Erythroblast (primary cell): ENCODE measurements around the gene KIRREL1.

ENCODE experiments used
- GATA1 ChIP-seq: IDR thresholded peaks from 2 replicates; pipeline ENCODE4 v1.6.1; 2011; ENCODE audit warnings: low read depth, mild to moderate bottlenecking, control low read depth, low read length, moderate library complexity
- POLR2A ChIP-seq: IDR thresholded peaks from 2 replicates; pipeline ENCODE4 v1.6.1; 2011; ENCODE audit warnings: mild to moderate bottlenecking, low read length

- TF ChIP-seq POLR2A: no peak
- no peak for TF ChIP-seq GATA1
Observed at GRCh38 chr1:158037008-158037865, 43.8 kb downstream of the KIRREL1 start.
